Neuronal stem cell (in vitro differentiated cells): ENCODE results near the gene ORC6.
A peak's percentile ranks its signal among the peaks of the same experiment; 100 is the strongest.
"Not testable (repeated sequence)": the region's sequence is repeated elsewhere in the genome, so short reads cannot be mapped to it uniquely, and the experiment has no call there.

Experiments used
- DNase-seq: peaks from one replicate; pipeline ENCODE4 v3.0.0-alpha.2; 2013; ENCODE audit warnings: low spot score
- H2AFZ ChIP-seq: one replicate; pipeline ENCODE4 v1.6.1; 2013; ENCODE audit warnings: mild to moderate bottlenecking, low read length, inconsistent platforms
- H2AK5ac ChIP-seq: 2 replicates; pipeline ENCODE4 v1.6.1; 2013; ENCODE audit warnings: low read depth, mild to moderate bottlenecking, inconsistent platforms, low read length, moderate library complexity, mixed read lengths
- H2BK120ac ChIP-seq: 2 replicates; pipeline ENCODE4 v1.6.1; 2013; ENCODE audit warnings: low read depth, mild to moderate bottlenecking, inconsistent platforms, low read length, moderate library complexity, mixed read lengths
- H2BK12ac ChIP-seq: one replicate; pipeline ENCODE4 v1.6.1; 2013; ENCODE audit warnings: low read length, inconsistent platforms
- H2BK15ac ChIP-seq: 2 replicates; pipeline ENCODE4 v1.6.1; 2013; ENCODE audit warnings: mild to moderate bottlenecking, low read length, inconsistent platforms, mixed read lengths
- H2BK5ac ChIP-seq: one replicate; pipeline ENCODE4 v1.6.1; 2013; ENCODE audit warnings: inconsistent platforms, mild to moderate bottlenecking, low read length, moderate library complexity
- H3K14ac ChIP-seq: one replicate; pipeline ENCODE4 v1.6.1; 2013; ENCODE audit warnings: low read length, inconsistent platforms
- H3K18ac ChIP-seq: 2 replicates; pipeline ENCODE4 v1.6.1; 2013; ENCODE audit warnings: low read length, inconsistent platforms
- H3K23ac ChIP-seq: 2 replicates; pipeline ENCODE4 v1.6.1; 2013; ENCODE audit warnings: low read depth, mild to moderate bottlenecking, mixed read lengths, low read length, inconsistent platforms; ENCODE audit not compliant: poor library complexity
- H3K27ac ChIP-seq: replicated peaks from 3 replicates; pipeline ENCODE4 v1.5.1; 2013; ENCODE audit warnings: low read length, inconsistent platforms
- H3K27me3 ChIP-seq, 3 experiments: 2 replicates each; pipeline ENCODE4 v1.6.1; 2013; ENCODE audit warnings: low read length in 3 of 3, mild to moderate bottlenecking in 2 of 3, inconsistent platforms in 1 of 3, low read depth in 1 of 3, mixed read lengths in 1 of 3, moderate library complexity in 1 of 3; ENCODE audit not compliant: control insufficient read depth in 3 of 3, insufficient read depth in 3 of 3
- H3K36me3 ChIP-seq, 2 donors: replicated peaks in 1 of 2; 2 replicates each; pipeline ENCODE4 v1.6.1; 2013; ENCODE audit warnings: low read length in 2 of 2; ENCODE audit not compliant: control insufficient read depth in 2 of 2, insufficient read depth in 2 of 2
- H3K4ac ChIP-seq: 2 replicates; pipeline ENCODE4 v1.6.1; 2013; ENCODE audit warnings: inconsistent platforms, mild to moderate bottlenecking, low read length, moderate library complexity
- H3K4me1 ChIP-seq, 2 donors: 1 replicate in 1 of 2; 2 replicates in 1 of 2; pipeline ENCODE4 v1.6.1; 2013; ENCODE audit warnings: low read length in 2 of 2, low read depth in 1 of 2; ENCODE audit not compliant: control insufficient read depth in 2 of 2, insufficient read depth in 1 of 2
- H3K4me2 ChIP-seq: one replicate; pipeline ENCODE4 v1.6.1; 2013; ENCODE audit warnings: mild to moderate bottlenecking, low read length, inconsistent platforms; ENCODE audit not compliant: insufficient read depth, poor library complexity, severe bottlenecking
- H3K4me3 ChIP-seq, 2 donors: 2 replicates each; pipeline ENCODE4 v1.5.1; 2013; ENCODE audit warnings: low read length in 2 of 2, mild to moderate bottlenecking in 2 of 2, inconsistent platforms in 1 of 2, moderate library complexity in 1 of 2
- H3K79me1 ChIP-seq: one replicate; pipeline ENCODE4 v1.6.1; 2013; ENCODE audit warnings: low read depth, mild to moderate bottlenecking, inconsistent platforms, low read length, moderate library complexity
- H3K9ac ChIP-seq: one replicate; pipeline ENCODE4 v1.6.1; 2013; ENCODE audit warnings: mild to moderate bottlenecking, low read depth, low read length, inconsistent platforms; ENCODE audit not compliant: poor library complexity
- H3K9me3 ChIP-seq, 2 donors: replicated peaks in 1 of 2; 2 replicates each; pipeline versions ENCODE3 to v1.6.1; 2013; ENCODE audit warnings: low read length in 2 of 2, mild to moderate bottlenecking in 2 of 2, inconsistent platforms in 1 of 2, low read depth in 1 of 2, mixed read lengths in 1 of 2, moderate library complexity in 1 of 2; ENCODE audit not compliant: control insufficient read depth in 2 of 2, insufficient read depth in 1 of 2
- H4K8ac ChIP-seq: one replicate; pipeline ENCODE4 v1.6.1; 2013; ENCODE audit warnings: low read depth, mild to moderate bottlenecking, inconsistent platforms, low read length, moderate library complexity
- H4K91ac ChIP-seq: one replicate; pipeline ENCODE4 v1.6.1; 2013; ENCODE audit warnings: low read length, low read depth, mild to moderate bottlenecking, inconsistent platforms; ENCODE audit not compliant: poor library complexity
- WGBS, 2 donors: extraction: QIAGEN DNeasy Blood & Tissue Kit; methylation state at CpG; one replicate each; pipeline ENCODE4 v1.1.7; 2013; ENCODE audit warnings: missing lambda C conversion rate in 2 of 2, mixed read lengths in 1 of 2; ENCODE audit not compliant: insufficient read length in 2 of 2, insufficient replicate concordance in 1 of 2; ENCODE audit errors: extremely low coverage in 2 of 2; 5-methylcytosine and 5-hydroxymethylcytosine counted together

The ORC6 gene

DNA sequence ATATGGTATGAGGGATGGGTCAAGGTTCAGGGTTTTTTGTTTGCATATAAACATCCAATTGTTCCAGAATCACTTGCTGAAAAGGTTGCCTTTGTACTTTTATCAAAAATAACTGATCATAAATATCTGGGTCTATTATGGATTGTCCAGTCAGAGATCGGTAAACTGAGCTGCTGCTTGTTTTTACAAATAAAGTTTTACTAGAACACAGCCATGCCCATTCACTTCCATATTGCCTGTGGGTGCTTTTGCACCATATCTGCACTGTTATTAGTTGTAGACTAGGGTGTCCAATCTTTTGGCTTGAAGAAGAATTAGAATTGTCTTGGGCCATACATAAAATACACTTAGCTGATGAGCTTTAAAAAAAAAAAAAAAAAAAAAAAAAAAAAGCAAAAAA is 11.5 kb upstream of the ORC6 start:
- H3K4ac ChIP-seq, H3K4me1 ChIP-seq, H3K27ac ChIP-seq, H3K9me3 ChIP-seq, H2BK5ac ChIP-seq, H3K4me3 ChIP-seq, H3K79me1 ChIP-seq, H3K14ac ChIP-seq, H3K27me3 ChIP-seq, H2AK5ac ChIP-seq, DNase-seq, H3K9ac ChIP-seq, H3K18ac ChIP-seq, H2BK120ac ChIP-seq, H2AFZ ChIP-seq, H2BK12ac ChIP-seq, H4K91ac ChIP-seq, H3K23ac ChIP-seq, H3K4me2 ChIP-seq, H4K8ac ChIP-seq, H2BK15ac ChIP-seq: not testable (repeated sequence)
- peaks cover 8 to 90% of the 10 kb centered on the region in 2 donors for H3K36me3 ChIP-seq
- no CpG with 5 or more reads among the region's 1 CpG for WGBS, 2 donors

- H3K27me3 ChIP-seq, H2BK5ac ChIP-seq, H3K9ac ChIP-seq, H3K27ac ChIP-seq, H3K9me3 ChIP-seq, H2BK15ac ChIP-seq, H4K91ac ChIP-seq, H2AFZ ChIP-seq, H3K18ac ChIP-seq, H3K4ac ChIP-seq, H3K14ac ChIP-seq, H4K8ac ChIP-seq, H3K4me1 ChIP-seq, H3K4me3 ChIP-seq, H3K79me1 ChIP-seq, H3K4me2 ChIP-seq, H2AK5ac ChIP-seq, DNase-seq, H3K23ac ChIP-seq, H2BK12ac ChIP-seq, H2BK120ac ChIP-seq: not testable (repeated sequence)
- WGBS, 2 donors = no CpG with 5 or more reads among the region's 2 CpGs
- peaks cover 6 to 53% of the 10 kb centered on the region in 2 donors for H3K36me3 ChIP-seq
Observed at GRCh38 chr16:46681867-46682266, 7.6 kb upstream of the ORC6 start.

GRCh38 chr16:46686815-46687473 is 2.5 kb upstream of the ORC6 start:
- H3K79me1 ChIP-seq = peaks cover 6% of the 10 kb centered on the region
- no peak overlapping the region for H2BK120ac ChIP-seq
- no peak overlapping the region for H4K91ac ChIP-seq
- peaks cover 5 to 21% of the 10 kb centered on the region in 2 donors for H3K36me3 ChIP-seq
- H3K23ac ChIP-seq = no peak overlapping the region
- peaks cover 11 to 23% of the 10 kb centered on the region in 2 donors for H3K4me1 ChIP-seq
- WGBS, 2 donors = no CpG with 5 or more reads among the region's 5 CpGs
- no peak for DNase-seq
- H3K27me3 ChIP-seq = no peaks in the 10 kb centered on the region
- no peak overlapping the region for H2BK12ac ChIP-seq
- H2BK5ac ChIP-seq = no peak overlapping the region
- H3K4me2 ChIP-seq = peak overlapping the region; percentile 29
- H3K4me3 ChIP-seq = peak overlapping the region in 1 of 2 donors; percentile 75
- H3K18ac ChIP-seq = no peak overlapping the region
- no peak overlapping the region for H3K27ac ChIP-seq
- H2AK5ac ChIP-seq = no peak overlapping the region
- no peak overlapping the region for H3K9ac ChIP-seq
- H3K9me3 ChIP-seq = no peaks in the 10 kb centered on the region
- no peak overlapping the region for H2AFZ ChIP-seq
- H4K8ac ChIP-seq = no peak overlapping the region
- no peak overlapping the region for H3K4ac ChIP-seq
- no peak overlapping the region for H2BK15ac ChIP-seq
- no peak overlapping the region for H3K14ac ChIP-seq

GRCh38 chr16:46687486-46687885 is 2.0 kb upstream of the ORC6 start:
- H3K4me2 ChIP-seq = peak overlapping the region; percentile 29
- H2AK5ac ChIP-seq = no peak overlapping the region
- no peaks in the 10 kb centered on the region for H3K9me3 ChIP-seq
- no peak overlapping the region for H3K14ac ChIP-seq
- H3K79me1 ChIP-seq = peaks cover 6% of the 10 kb centered on the region
- H3K27me3 ChIP-seq = no peaks in the 10 kb centered on the region
- no peak overlapping the region for H4K8ac ChIP-seq
- WGBS, 2 donors = no CpG with 5 or more reads among the region's 9 CpGs
- peaks cover 11 to 23% of the 10 kb centered on the region in 2 donors for H3K4me1 ChIP-seq
- H3K27ac ChIP-seq = no peak overlapping the region
- H3K4ac ChIP-seq = no peak overlapping the region
- no peak for DNase-seq
- H2BK5ac ChIP-seq = no peak overlapping the region
- no peak overlapping the region for H2BK15ac ChIP-seq
- peak overlapping the region in 1 of 2 donors; percentile 75 for H3K4me3 ChIP-seq
- no peak overlapping the region for H2BK12ac ChIP-seq
- H3K36me3 ChIP-seq = peaks cover 5 to 24% of the 10 kb centered on the region in 2 donors
- no peak overlapping the region for H3K18ac ChIP-seq
- no peak overlapping the region for H2BK120ac ChIP-seq
- H4K91ac ChIP-seq = no peak overlapping the region
- no peak overlapping the region for H3K9ac ChIP-seq
- H2AFZ ChIP-seq = no peak overlapping the region
- no peak overlapping the region for H3K23ac ChIP-seq
